Trophoblast cell (in vitro differentiated cells and primary cell): Measurements from ENCODE around the gene ZNF366.

Source experiments
- DNase-seq, 2 donors: peaks; one replicate each; pipeline ENCODE4 v3.0.0-alpha.2; 2016
- H2AFZ ChIP-seq: 2 replicates; pipeline ENCODE4 v1.6.1; 2013; ENCODE audit warnings: low read length, moderate library complexity, mild to moderate bottlenecking; ENCODE audit not compliant: insufficient read depth, poor library complexity
- H2AK5ac ChIP-seq: 2 replicates; pipeline ENCODE4 v1.6.1; 2013; ENCODE audit warnings: mild to moderate bottlenecking, low read length
- H2BK120ac ChIP-seq: 2 replicates; pipeline ENCODE4 v1.6.1; 2013; ENCODE audit warnings: low read length, mild to moderate bottlenecking, moderate library complexity; ENCODE audit not compliant: insufficient read depth, poor library complexity
- H2BK12ac ChIP-seq: 2 replicates; pipeline ENCODE4 v1.6.1; 2013; ENCODE audit warnings: mild to moderate bottlenecking, low read length, moderate library complexity
- H2BK5ac ChIP-seq: 2 replicates; pipeline ENCODE4 v1.6.1; 2013; ENCODE audit warnings: low read length, low read depth, moderate library complexity, mild to moderate bottlenecking; ENCODE audit not compliant: poor library complexity
- H3K14ac ChIP-seq: 2 replicates; pipeline ENCODE4 v1.6.1; 2013; ENCODE audit warnings: mild to moderate bottlenecking, low read length
- H3K18ac ChIP-seq: 2 replicates; pipeline ENCODE4 v1.6.1; 2013; ENCODE audit warnings: mild to moderate bottlenecking, low read length
- H3K23ac ChIP-seq: 2 replicates; pipeline ENCODE4 v1.6.1; 2013; ENCODE audit warnings: low read length
- H3K27ac ChIP-seq: 2 replicates; pipeline ENCODE4 v1.5.1; 2013; ENCODE audit warnings: low read depth, mild to moderate bottlenecking, inconsistent platforms, low read length, moderate library complexity
- H3K27me3 ChIP-seq: 2 replicates; pipeline ENCODE4 v1.6.1; 2013; ENCODE audit warnings: inconsistent platforms, mild to moderate bottlenecking, low read length, moderate library complexity; ENCODE audit not compliant: insufficient read depth
- H3K36me3 ChIP-seq, 2 experiments: 1 replicate in 1 of 2; 2 replicates in 1 of 2; pipeline ENCODE4 v1.6.1; 2013; ENCODE audit warnings: low read length in 2 of 2, mild to moderate bottlenecking in 2 of 2, moderate library complexity in 1 of 2; ENCODE audit not compliant: insufficient read depth in 2 of 2, control insufficient read depth in 1 of 2
- H3K4ac ChIP-seq: 2 replicates; pipeline ENCODE4 v1.6.1; 2013; ENCODE audit warnings: low read depth, mild to moderate bottlenecking, low read length, moderate library complexity
- H3K4me1 ChIP-seq, 2 experiments: 1 replicate in 1 of 2; 2 replicates in 1 of 2; pipeline ENCODE4 v1.6.1; 2013; ENCODE audit warnings: low read length in 2 of 2, mild to moderate bottlenecking in 2 of 2, moderate library complexity in 1 of 2; ENCODE audit not compliant: insufficient read depth in 2 of 2, control insufficient read depth in 1 of 2
- H3K4me2 ChIP-seq: 2 replicates; pipeline ENCODE4 v1.6.1; 2013; ENCODE audit warnings: inconsistent platforms, mild to moderate bottlenecking, low read length, moderate library complexity
- H3K4me3 ChIP-seq: 2 replicates; pipeline ENCODE4 v1.5.1; 2013; ENCODE audit warnings: mild to moderate bottlenecking, low read depth, low read length, inconsistent platforms
- H3K79me1 ChIP-seq: one replicate; pipeline ENCODE4 v1.6.1; 2013; ENCODE audit warnings: low read length
- H3K79me2 ChIP-seq: 2 replicates; pipeline ENCODE4 v1.6.1; 2013; ENCODE audit warnings: low read length, mild to moderate bottlenecking; ENCODE audit not compliant: control insufficient read depth, insufficient read depth, poor library complexity
- H3K9ac ChIP-seq: 2 replicates; pipeline ENCODE4 v1.6.1; 2013; ENCODE audit warnings: mild to moderate bottlenecking, low read length
- H3K9me3 ChIP-seq: 2 replicates; pipeline ENCODE4 v1.6.1; 2013; ENCODE audit warnings: low read depth, mild to moderate bottlenecking, control low read depth, inconsistent platforms, low read length; ENCODE audit not compliant: insufficient read depth
- H4K12ac ChIP-seq: 2 replicates; pipeline ENCODE4 v1.6.1; 2013; ENCODE audit warnings: low read depth, mild to moderate bottlenecking, low read length, moderate library complexity
- H4K8ac ChIP-seq: 2 replicates; pipeline ENCODE4 v1.6.1; 2013; ENCODE audit warnings: low read depth, mild to moderate bottlenecking, low read length, moderate library complexity
- H4K91ac ChIP-seq: one replicate; pipeline ENCODE4 v1.6.1; 2013; ENCODE audit warnings: low read depth, mild to moderate bottlenecking, low read length, moderate library complexity
- WGBS: extraction: QIAGEN DNeasy Blood & Tissue Kit; methylation state at CpG from one replicate; pipeline ENCODE4 v1.1.7; 2013; ENCODE audit warnings: missing lambda C conversion rate; ENCODE audit not compliant: insufficient read length, insufficient coverage; ENCODE audit errors: extremely low coverage; 5-methylcytosine and 5-hydroxymethylcytosine counted together

The ZNF366 gene

GRCh38 chr5:72510610-72511181, 3.5 kb upstream of the ZNF366 start:
- no peak overlapping the region for H3K4ac ChIP-seq
- no peak overlapping the region for H3K27ac ChIP-seq
- H2AK5ac ChIP-seq, result no peak overlapping the region
- H2BK120ac ChIP-seq, result peak overlapping the region; percentile 0
- H4K12ac ChIP-seq, result no peak overlapping the region
- peak overlapping the region; percentile 6 for H3K14ac ChIP-seq
- H3K4me3 ChIP-seq, result no peak overlapping the region
- H3K79me1 ChIP-seq, result peaks cover 49% of the 10 kb centered on the region
- H3K23ac ChIP-seq, result no peak overlapping the region
- H3K4me1 ChIP-seq, result peaks cover 20 to 40% of the 10 kb centered on the region in 2 experiments
- peaks cover 8% of the 10 kb centered on the region for H3K79me2 ChIP-seq
- no peak overlapping the region for H2AFZ ChIP-seq
- peak overlapping the region; percentile 75 for H4K91ac ChIP-seq
- H3K18ac ChIP-seq, result no peak overlapping the region
- no CpG with 5 or more reads among the region's 8 CpGs for WGBS
- H4K8ac ChIP-seq, result no peak overlapping the region
- H3K36me3 ChIP-seq, result no peaks in the 10 kb centered on the region
- H3K9ac ChIP-seq, result no peak overlapping the region
- peak overlapping the region; percentile 80 for H2BK12ac ChIP-seq
- peak overlapping the region; percentile 67 for H2BK5ac ChIP-seq
- no peaks in the 10 kb centered on the region for H3K9me3 ChIP-seq
- DNase-seq, result no peak
- no peaks in the 10 kb centered on the region for H3K27me3 ChIP-seq
- H3K4me2 ChIP-seq, result no peak overlapping the region

GRCh38 chr5:72509401-72509800, 2.2 kb upstream of the ZNF366 start:
- peak overlapping the region; percentile 93 for H2BK120ac ChIP-seq
- H3K4me2 ChIP-seq, result no peak overlapping the region
- peaks cover 20 to 40% of the 10 kb centered on the region in 2 experiments for H3K4me1 ChIP-seq
- H3K36me3 ChIP-seq, result no peaks in the 10 kb centered on the region
- H3K14ac ChIP-seq, result peak overlapping the region; percentile 57
- peaks cover 47% of the 10 kb centered on the region for H3K79me1 ChIP-seq
- H4K91ac ChIP-seq, result peak overlapping the region; percentile 93
- no CpG with 5 or more reads among the region's 7 CpGs for WGBS
- peak overlapping the region; percentile 96 for H2BK12ac ChIP-seq
- H3K9me3 ChIP-seq, result no peaks in the 10 kb centered on the region
- no peak overlapping the region for H3K23ac ChIP-seq
- no peaks in the 10 kb centered on the region for H3K27me3 ChIP-seq
- peak overlapping the region; percentile 23 for H4K8ac ChIP-seq
- no peak overlapping the region for H3K9ac ChIP-seq
- H2AK5ac ChIP-seq, result peak overlapping the region; percentile 77
- H2BK5ac ChIP-seq, result peak overlapping the region; percentile 33
- H3K79me2 ChIP-seq, result peaks cover 8% of the 10 kb centered on the region
- peak overlapping the region; percentile 38 for H3K18ac ChIP-seq
- no peak overlapping the region for H4K12ac ChIP-seq
- peak overlapping the region; percentile 9 for H3K4ac ChIP-seq
- H3K4me3 ChIP-seq, result no peak overlapping the region
- DNase-seq, result no peak
- no peak overlapping the region for H2AFZ ChIP-seq
- H3K27ac ChIP-seq, result no peak overlapping the region

GRCh38 chr5:72508241-72509170, 1.3 kb upstream of the ZNF366 start:
- Histone ChIP-seq H2AK5ac (peak overlapping the region; percentile 96), H3K9ac (no peak overlapping the region), H3K4ac (peak overlapping the region; percentile 34), H3K27ac (peak overlapping the region; percentile 91), H3K79me1 (peaks cover 49% of the 10 kb centered on the region), H3K18ac (peak overlapping the region; percentile 67), H4K91ac (peak overlapping the region; percentile 93), H3K79me2 (peaks cover 6% of the 10 kb centered on the region), H2BK120ac (peak overlapping the region; percentile 93), H4K12ac (peak overlapping the region; percentile 25), H3K23ac (no peak overlapping the region), H3K27me3 (no peaks in the 10 kb centered on the region), H3K4me2 (no peak overlapping the region), H3K4me3 (no peak overlapping the region), H2BK5ac (peak overlapping the region; percentile 60), H4K8ac (peak overlapping the region; percentile 77), H3K36me3 (no peaks in the 10 kb centered on the region), H2BK12ac (peak overlapping the region; percentile 96), H3K9me3 (no peaks in the 10 kb centered on the region), H3K14ac (peak overlapping the region; percentile 82), H2AFZ (peak overlapping the region; percentile 69), H3K4me1 (peaks cover 24 to 38% of the 10 kb centered on the region in 2 experiments)
- DNase-seq, result no peak
- WGBS, result no CpG with 5 or more reads among the region's 8 CpGs

- H2BK5ac ChIP-seq, result peak overlapping the region; percentile 60
- H2BK120ac ChIP-seq, result peak overlapping the region; percentile 85
- no CpG with 5 or more reads among the region's 5 CpGs for WGBS
- H3K4me2 ChIP-seq, result peak overlapping the region; percentile 2
- peak overlapping the region; percentile 86 for H4K8ac ChIP-seq
- peak overlapping the region; percentile 28 for H3K18ac ChIP-seq
- no peak for DNase-seq
- H4K91ac ChIP-seq, result peak overlapping the region; percentile 71
- H4K12ac ChIP-seq, result no peak overlapping the region
- H3K4me3 ChIP-seq, result no peak overlapping the region
- peak overlapping the region; percentile 74 for H3K14ac ChIP-seq
- peak overlapping the region; percentile 61 for H2BK12ac ChIP-seq
- no peak overlapping the region for H2AFZ ChIP-seq
- H3K79me1 ChIP-seq, result peaks cover 45% of the 10 kb centered on the region
- H3K27me3 ChIP-seq, result no peaks in the 10 kb centered on the region
- H3K4ac ChIP-seq, result no peak overlapping the region
- H3K36me3 ChIP-seq, result no peaks in the 10 kb centered on the region
- H3K4me1 ChIP-seq, result peaks cover 20 to 34% of the 10 kb centered on the region in 2 experiments
- peak overlapping the region; percentile 4 for H2AK5ac ChIP-seq
- peaks cover 6% of the 10 kb centered on the region for H3K79me2 ChIP-seq
- no peak overlapping the region for H3K9ac ChIP-seq
- H3K9me3 ChIP-seq, result no peaks in the 10 kb centered on the region
- H3K23ac ChIP-seq, result no peak overlapping the region
- peak overlapping the region; percentile 91 for H3K27ac ChIP-seq
Measured at GRCh38 chr5:72507907-72508238, 663 bp upstream of the ZNF366 start.
